Uterus (tissue), 4 donors: ENCODE results near the gene ZNF22. TPM values are rescaled to one million over a fixed set of nuclear protein-coding genes. Genes with fewer than 3 reads are reported as not detected.

Source experiments
- DNase-seq, 2 donors: peaks; one replicate each; pipeline ENCODE4 v3.0.0-alpha.2; 2019 to 2020
- H3K27ac ChIP-seq, 2 donors: fragments of 200-600 bp; sonication (generic); 1 replicate in 1 of 2; 2 replicates in 1 of 2; pipeline ENCODE4 v1.5.1; 2016 to 2018
- H3K27me3 ChIP-seq, 2 donors: fragments of 200-600 bp; sonication (generic); one replicate each; pipeline ENCODE4 v1.5.1; 2018 to 2019; ENCODE audit warnings: control low read depth in 1 of 2
- H3K36me3 ChIP-seq, 2 donors: fragments of 200-600 bp; sonication (generic); one replicate each; pipeline ENCODE4 v1.5.1; 2019; ENCODE audit warnings: control low read depth in 1 of 2
- H3K4me1 ChIP-seq, 2 donors: fragments of 200-600 bp; sonication (generic); one replicate each; pipeline ENCODE4 v1.5.1; 2018 to 2019; ENCODE audit warnings: control low read depth in 1 of 2
- H3K4me3 ChIP-seq, 2 donors: fragments of 200-600 bp; sonication (generic); 1 replicate in 1 of 2; 2 replicates in 1 of 2; pipeline ENCODE4 v1.5.1; 2018 to 2019; ENCODE audit warnings: mild to moderate bottlenecking in 1 of 2
- H3K9me3 ChIP-seq, 2 donors: fragments of 200-600 bp; sonication (generic); one replicate each; pipeline ENCODE4 v1.5.1; 2019; ENCODE audit warnings: control low read depth in 1 of 2
- POLR2A ChIP-seq, 2 donors: fragments of 450-650 bp; IDR thresholded peaks; one replicate each; pipeline ENCODE4 v1.6.1; 2016; ENCODE audit warnings: antibody characterized with exemption in 2 of 2, mild to moderate bottlenecking in 1 of 2, moderate library complexity in 1 of 2
- intact Hi-C: fragments of 100-400 bp; cut with DNase I; formaldehyde crosslinking; loops from one replicate; pipeline ENCODE4 v1.15.1; 2023; ENCODE audit warnings: low total_unique reads
- total RNA-seq, 4 donors: library from RNA; depleted of rRNA in 3 of 4; stranded (reverse); fragments of >200 nt in 3 of 4; gene quantifications; one replicate each; pipeline versions ENCODE4 v1.1.0 to v1.2.4, GENCODE V29; 2014 to 2023
- TF ChIP-seq, protein P1 (sequence below), 4 experiments: fragments of 200-600 bp in 2 of 4; fragments of 450-650 bp in 2 of 4; sonication (generic) in 2 of 4; IDR thresholded peaks; one replicate each; pipeline ENCODE4 v1.5.1; 2016 to 2019; ENCODE audit warnings: antibody characterized with exemption in 4 of 4, mild to moderate bottlenecking in 2 of 4, moderate library complexity in 1 of 4
- donor health status: DM: yes; HTN: yes; CAD: no.

ZNF22 gene
- total RNA-seq, 4 donors from 2014 or later, result 20.7 to 78.1 (median 34.6) TPM

- Histone ChIP-seq H3K27me3 (no peaks in the 10 kb centered on the region), H3K4me3 (no peak overlapping the region), H3K4me1 (no peaks in the 10 kb centered on the region), H3K36me3 (no peaks in the 10 kb centered on the region), H3K9me3 (no peaks in the 10 kb centered on the region), H3K27ac (no peak overlapping the region)
- intact Hi-C loops, result no loop called here
- no peak for DNase-seq
- TF ChIP-seq, protein P1, sequence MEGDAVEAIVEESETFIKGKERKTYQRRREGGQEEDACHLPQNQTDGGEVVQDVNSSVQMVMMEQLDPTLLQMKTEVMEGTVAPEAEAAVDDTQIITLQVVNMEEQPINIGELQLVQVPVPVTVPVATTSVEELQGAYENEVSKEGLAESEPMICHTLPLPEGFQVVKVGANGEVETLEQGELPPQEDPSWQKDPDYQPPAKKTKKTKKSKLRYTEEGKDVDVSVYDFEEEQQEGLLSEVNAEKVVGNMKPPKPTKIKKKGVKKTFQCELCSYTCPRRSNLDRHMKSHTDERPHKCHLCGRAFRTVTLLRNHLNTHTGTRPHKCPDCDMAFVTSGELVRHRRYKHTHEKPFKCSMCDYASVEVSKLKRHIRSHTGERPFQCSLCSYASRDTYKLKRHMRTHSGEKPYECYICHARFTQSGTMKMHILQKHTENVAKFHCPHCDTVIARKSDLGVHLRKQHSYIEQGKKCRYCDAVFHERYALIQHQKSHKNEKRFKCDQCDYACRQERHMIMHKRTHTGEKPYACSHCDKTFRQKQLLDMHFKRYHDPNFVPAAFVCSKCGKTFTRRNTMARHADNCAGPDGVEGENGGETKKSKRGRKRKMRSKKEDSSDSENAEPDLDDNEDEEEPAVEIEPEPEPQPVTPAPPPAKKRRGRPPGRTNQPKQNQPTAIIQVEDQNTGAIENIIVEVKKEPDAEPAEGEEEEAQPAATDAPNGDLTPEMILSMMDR (IDR thresholded peaks at IDR 0.05), result no peak
- no peak for TF ChIP-seq POLR2A (IDR thresholded peaks at IDR 0.05)
Observed at GRCh38 chr10:44968500-44969400, 32.0 kb upstream of the ZNF22 start.

DNA sequence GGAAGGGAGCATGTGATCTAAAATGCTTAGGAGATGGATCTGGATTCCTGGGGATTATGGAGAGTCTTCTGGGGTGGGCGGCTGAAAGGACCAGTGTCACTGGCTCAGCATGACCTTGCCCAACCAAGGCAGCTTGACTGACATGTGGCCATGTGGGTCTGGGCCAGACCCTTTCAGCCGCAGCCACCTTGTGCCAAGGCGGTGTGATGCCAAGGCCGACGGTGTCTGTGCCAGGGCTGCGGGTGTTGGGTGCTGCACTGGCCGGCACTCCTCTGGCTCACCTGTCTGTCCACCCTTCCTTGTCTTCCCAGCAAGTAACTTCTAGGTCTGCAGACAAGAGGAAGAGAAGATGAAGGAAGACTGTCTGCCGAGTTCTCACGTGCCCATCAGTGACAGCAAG, 30.9 kb upstream of the ZNF22 start:
- no peak overlapping the region for H3K27ac ChIP-seq
- DNase-seq, result no peak
- H3K4me3 ChIP-seq, result no peak overlapping the region
- H3K27me3 ChIP-seq, result no peaks in the 10 kb centered on the region
- TF ChIP-seq POLR2A (IDR thresholded peaks at IDR 0.05), result no peak
- TF ChIP-seq, protein P1 (IDR thresholded peaks at IDR 0.05), result no peak
- no peaks in the 10 kb centered on the region for H3K9me3 ChIP-seq
- H3K4me1 ChIP-seq, result no peaks in the 10 kb centered on the region
- H3K36me3 ChIP-seq, result no peaks in the 10 kb centered on the region
- intact Hi-C loops, result no loop called here

GRCh38 chr10:44970812-44971395, 29.8 kb upstream of the ZNF22 start:
- intact Hi-C loops, result no loop called here
- Histone ChIP-seq H3K27me3 (no peaks in the 10 kb centered on the region), H3K36me3 (no peaks in the 10 kb centered on the region), H3K4me3 (no peak overlapping the region), H3K27ac (no peak overlapping the region), H3K9me3 (no peaks in the 10 kb centered on the region), H3K4me1 (no peaks in the 10 kb centered on the region)
- DNase-seq, result peak in 1 of 2 donors; percentile 22
- no peak for TF ChIP-seq POLR2A (IDR thresholded peaks at IDR 0.05)
- TF ChIP-seq, protein P1 (IDR thresholded peaks at IDR 0.05), result no peak

- intact Hi-C loops, result no loop called here
- peaks cover 0 to 5% of the 10 kb centered on the region in 2 donors for H3K4me1 ChIP-seq
- no peak for DNase-seq
- H3K4me3 ChIP-seq, result no peak overlapping the region
- H3K9me3 ChIP-seq, result no peaks in the 10 kb centered on the region
- H3K36me3 ChIP-seq, result no peaks in the 10 kb centered on the region
- TF ChIP-seq POLR2A (IDR thresholded peaks at IDR 0.05), result no peak
- TF ChIP-seq, protein P1 (IDR thresholded peaks at IDR 0.05), result no peak
- no peak overlapping the region for H3K27ac ChIP-seq
- no peaks in the 10 kb centered on the region for H3K27me3 ChIP-seq
Observed at GRCh38 chr10:44971434-44971833, 29.3 kb upstream of the ZNF22 start.
